Activated CD4-positive, alpha-beta memory T cell treated with anti-CD3 and anti-CD28 coated beads, Interleukin-2, amount 10 ng/mL, durations not matched to agents 7 days and 5 days (primary cell): ENCODE measurements around the gene CKB. TPM values are rescaled to one million over a fixed set of nuclear protein-coding genes. Genes with fewer than 3 reads are reported as not detected.

ENCODE experiments used
- CTCF ChIA-PET: fragments of 350-600 bp; sonication (Branson Sonifier 250); formaldehyde crosslinking; loops from one replicate; lab custom pipeline; 2021; ENCODE audit warnings: antibody characterized with exemption, inconsistent platforms; lab: Charles Lee
- POLR2A ChIA-PET: fragments of 350-600 bp; sonication (Branson Sonifier 250); formaldehyde crosslinking; loops from one replicate; lab custom pipeline; 2021; ENCODE audit warnings: antibody characterized with exemption; lab: Charles Lee
- DNase-seq: peaks from one replicate; pipeline ENCODE4 v3.0.0-alpha.2; 2020
- H3K27ac Mint-ChIP-seq: one replicate; pipeline ENCODE4 v1.8.0; 2021; ENCODE audit warnings: mild to moderate bottlenecking, mixed read lengths
- H3K27me3 Mint-ChIP-seq: one replicate; pipeline ENCODE4 v1.8.0; 2021; ENCODE audit warnings: mixed read lengths
- H3K36me3 Mint-ChIP-seq: one replicate; pipeline ENCODE4 v1.8.0; 2021; ENCODE audit warnings: low read depth, mixed read lengths
- H3K4me1 Mint-ChIP-seq: one replicate; pipeline ENCODE4 v1.8.0; 2021; ENCODE audit warnings: mixed read lengths
- H3K4me3 Mint-ChIP-seq: one replicate; pipeline ENCODE4 v1.8.0; 2021; ENCODE audit warnings: mild to moderate bottlenecking, mixed read lengths
- H3K9me3 Mint-ChIP-seq: one replicate; pipeline ENCODE4 v1.8.0; 2021; ENCODE audit warnings: mixed read lengths
- total RNA-seq, 2 experiments: library from RNA; stranded (reverse); gene quantifications; one replicate each; pipeline ENCODE4 v1.2.3, GENCODE V29; 2021

The CKB gene
- total RNA-seq, 2 experiments from 2014 or later: 3.8 to 5.5 TPM

GRCh38 chr14:103508521-103509329 is 13.9 kb downstream of the CKB start:
- Mint-ChIP-seq H3K9me3 (no peaks in the 10 kb centered on the region), H3K27me3 (no peaks in the 10 kb centered on the region), H3K4me1 (no peaks in the 10 kb centered on the region), H3K4me3 (no peak overlapping the region), H3K36me3 (peaks cover 25% of the 10 kb centered on the region), H3K27ac (no peak overlapping the region)
- ChIA-PET POLR2A (interaction anchor here (1.5 kb wide), 1 partner anchor 10 kb away, joined by 4 read pairs; no protein-coding TSS in a partner anchor), CTCF (interaction anchor here (1.0 kb wide), 1 partner anchor 9 kb away, joined by 3 read pairs; no protein-coding TSS in a partner anchor)
- DNase-seq: no peak

- Mint-ChIP-seq H3K36me3 (peaks cover 32% of the 10 kb centered on the region), H3K27ac (no peak overlapping the region)
Observed at GRCh38 chr14:103507751-103508150, 14.9 kb downstream of the CKB start.

DNA sequence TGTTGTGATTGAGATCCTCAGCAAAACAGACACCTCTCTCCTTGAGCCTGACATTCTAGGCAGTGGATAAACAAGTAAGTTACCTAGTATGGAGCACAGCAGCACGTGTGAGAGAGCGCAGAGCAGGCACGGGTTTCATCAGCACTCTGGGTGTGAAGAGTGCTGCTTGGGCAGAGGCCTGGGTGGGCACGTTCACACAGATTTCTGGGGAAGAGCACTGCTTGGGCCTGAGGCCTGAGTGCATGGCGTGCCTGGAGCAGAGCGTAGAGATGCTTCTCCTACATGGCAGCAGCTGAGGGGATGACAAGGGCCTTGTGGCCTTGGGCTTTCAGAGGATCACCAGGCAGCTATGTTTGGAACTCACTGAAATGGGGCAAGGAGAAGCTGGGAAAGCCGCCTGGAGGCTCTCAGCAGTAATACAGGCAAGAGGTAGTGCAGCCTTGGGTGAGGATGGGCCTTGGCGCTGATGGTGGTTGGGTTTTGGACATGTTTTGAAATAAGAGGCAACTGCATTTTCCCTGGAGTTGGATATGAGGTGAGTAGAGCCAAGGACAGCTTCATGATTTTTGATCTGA is 17.6 kb downstream of the CKB start:
- POLR2A ChIA-PET: no interaction called here
- H3K27me3 Mint-ChIP-seq: no peaks in the 10 kb centered on the region
- H3K4me3 Mint-ChIP-seq: no peak overlapping the region
- no peak overlapping the region for H3K27ac Mint-ChIP-seq
- peaks cover 41% of the 10 kb centered on the region for H3K36me3 Mint-ChIP-seq
- H3K9me3 Mint-ChIP-seq: no peaks in the 10 kb centered on the region
- peaks cover 3% of the 10 kb centered on the region for H3K4me1 Mint-ChIP-seq
- no peak for DNase-seq
- CTCF ChIA-PET: interaction anchor here (2.2 kb wide), 1 partner anchor 14 kb away, joined by 6 read pairs; no protein-coding TSS in a partner anchor

More at GRCh38 chr14:103507751-103508150, 14.9 kb downstream of the CKB start:
- Mint-ChIP-seq H3K4me1 (no peaks in the 10 kb centered on the region), H3K9me3 (no peaks in the 10 kb centered on the region), H3K4me3 (no peak overlapping the region), H3K27me3 (no peaks in the 10 kb centered on the region)
- no peak for DNase-seq
- ChIA-PET POLR2A (interaction anchor here (1.5 kb wide), 1 partner anchor 11 kb away, joined by 4 read pairs; no protein-coding TSS in a partner anchor), CTCF (no interaction called here)

- no peak for DNase-seq
- no peak overlapping the region for H3K27ac Mint-ChIP-seq
- peaks cover 35% of the 10 kb centered on the region for H3K36me3 Mint-ChIP-seq
- no peaks in the 10 kb centered on the region for H3K27me3 Mint-ChIP-seq
- H3K4me1 Mint-ChIP-seq: peaks cover 7% of the 10 kb centered on the region
- ChIA-PET CTCF (interaction anchor here (0.6 kb wide), 1 partner anchor 398 kb away, joined by 4 read pairs; no protein-coding TSS in a partner anchor), POLR2A (no interaction called here)
- no peak overlapping the region for H3K4me3 Mint-ChIP-seq
- no peaks in the 10 kb centered on the region for H3K9me3 Mint-ChIP-seq
Observed at GRCh38 chr14:103503296-103503695, 19.3 kb downstream of the CKB start.

DNA sequence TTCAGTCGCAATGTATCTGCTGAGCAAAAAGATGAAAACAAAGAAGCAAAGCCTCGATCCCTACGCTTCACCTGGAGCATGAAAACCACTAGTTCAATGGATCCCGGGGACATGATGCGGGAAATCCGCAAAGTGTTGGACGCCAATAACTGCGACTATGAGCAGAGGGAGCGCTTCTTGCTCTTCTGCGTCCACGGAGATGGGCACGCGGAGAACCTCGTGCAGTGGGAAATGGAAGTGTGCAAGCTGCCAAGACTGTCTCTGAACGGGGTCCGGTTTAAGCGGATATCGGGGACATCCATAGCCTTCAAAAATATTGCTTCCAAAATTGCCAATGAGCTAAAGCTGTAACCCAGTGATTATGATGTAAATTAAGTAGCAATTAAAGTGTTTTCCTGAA is 19.8 kb downstream of the CKB start:
- peaks cover 35% of the 10 kb centered on the region for H3K36me3 Mint-ChIP-seq
- DNase-seq: no peak
- ChIA-PET CTCF (interaction anchor here (0.6 kb wide), 1 partner anchor 398 kb away, joined by 4 read pairs; no protein-coding TSS in a partner anchor), POLR2A (no interaction called here)
- H3K4me3 Mint-ChIP-seq: no peak overlapping the region
- peaks cover 7% of the 10 kb centered on the region for H3K4me1 Mint-ChIP-seq
- no peaks in the 10 kb centered on the region for H3K9me3 Mint-ChIP-seq
- H3K27ac Mint-ChIP-seq: no peak overlapping the region
- H3K27me3 Mint-ChIP-seq: no peaks in the 10 kb centered on the region

DNA sequence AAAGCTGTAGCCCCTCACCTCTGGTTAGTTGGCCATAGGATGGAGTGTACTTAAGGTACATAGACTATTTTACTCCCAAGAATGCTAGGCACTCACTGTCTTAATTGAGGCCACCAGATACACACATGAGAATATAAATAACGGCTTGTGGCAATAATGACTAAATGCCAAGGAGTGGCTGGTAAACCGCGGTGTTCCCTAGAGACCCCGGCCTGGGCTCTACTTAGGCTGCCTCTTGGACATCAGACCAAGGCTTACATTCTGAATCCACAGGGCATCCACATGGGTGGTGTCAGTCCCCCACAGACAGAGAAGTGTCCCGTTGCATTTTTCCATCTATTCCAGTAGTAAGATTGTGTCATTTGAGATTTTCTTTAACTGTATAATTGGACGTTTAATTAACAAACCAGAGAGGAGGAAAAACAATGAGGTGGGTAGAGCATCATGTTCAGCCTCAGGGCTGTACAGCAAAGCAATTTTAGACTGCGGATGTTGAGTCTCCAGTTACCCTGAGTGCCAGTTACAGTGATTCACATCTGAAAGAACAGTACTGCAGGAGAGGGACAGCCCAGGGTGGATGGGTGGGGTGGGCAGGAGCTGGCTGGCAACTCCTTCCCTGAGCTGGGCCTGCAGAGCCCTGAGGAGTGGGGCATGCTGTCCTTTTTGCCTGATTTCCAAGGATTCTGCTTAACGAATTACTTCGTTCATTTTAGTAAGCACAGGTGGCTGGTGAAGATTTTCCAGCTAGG is 20.5 kb downstream of the CKB start:
- POLR2A ChIA-PET: no interaction called here
- CTCF ChIA-PET: interaction anchor here (0.6 kb wide), 1 partner anchor 57 kb away, joined by 3 read pairs; no protein-coding TSS in a partner anchor
- Mint-ChIP-seq H3K4me1 (peaks cover 7% of the 10 kb centered on the region), H3K9me3 (no peaks in the 10 kb centered on the region), H3K36me3 (peaks cover 37% of the 10 kb centered on the region), H3K27ac (no peak overlapping the region), H3K4me3 (no peak overlapping the region), H3K27me3 (no peaks in the 10 kb centered on the region)
- DNase-seq: no peak

DNA sequence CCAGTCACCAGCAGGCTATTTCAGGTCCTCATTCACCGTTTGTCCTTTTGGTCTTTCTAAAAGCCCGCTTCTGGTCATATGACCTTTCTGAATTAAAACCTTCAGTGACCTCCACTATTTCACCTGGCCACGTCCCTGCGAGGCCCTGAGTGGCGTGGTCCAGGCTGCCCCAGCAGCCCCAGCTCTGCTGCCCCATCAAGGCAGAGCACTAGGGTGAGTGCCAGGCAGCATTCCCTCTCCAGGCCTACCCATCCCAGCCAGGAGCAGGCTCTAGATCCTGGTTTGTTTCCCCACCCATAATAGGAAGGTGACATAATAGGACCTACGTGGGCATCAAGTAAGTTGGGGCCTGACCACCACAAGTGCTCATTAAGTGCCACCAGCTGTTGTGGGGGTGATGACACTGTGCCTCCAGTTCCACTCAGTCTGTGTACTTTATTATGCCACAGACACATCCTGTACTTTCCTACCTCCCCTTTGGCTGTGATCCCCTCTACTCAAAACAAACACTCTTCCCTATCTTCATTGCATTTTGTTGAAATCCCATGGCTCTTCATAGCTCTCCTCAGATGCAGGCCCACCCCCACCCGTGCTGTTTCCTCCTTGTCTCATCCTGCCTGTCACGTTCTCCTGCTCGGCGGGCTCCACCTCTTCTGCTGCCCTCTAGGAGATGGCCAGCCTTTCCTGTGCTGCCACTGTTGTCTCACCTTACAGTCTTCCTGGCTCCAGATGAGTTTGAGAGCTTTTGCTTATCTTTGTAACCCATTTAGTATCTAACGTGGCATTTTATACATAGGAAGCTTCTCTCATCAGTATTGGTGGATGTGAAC is 21.4 kb downstream of the CKB start:
- peaks cover 37% of the 10 kb centered on the region for H3K36me3 Mint-ChIP-seq
- no peak for DNase-seq
- POLR2A ChIA-PET: interaction anchor here (1.2 kb wide), 1 partner anchor 27 kb away, joined by 3 read pairs; no protein-coding TSS in a partner anchor
- H3K9me3 Mint-ChIP-seq: no peaks in the 10 kb centered on the region
- no peak overlapping the region for H3K27ac Mint-ChIP-seq
- peaks cover 7% of the 10 kb centered on the region for H3K4me1 Mint-ChIP-seq
- CTCF ChIA-PET: interaction anchor here (0.6 kb wide), 1 partner anchor 57 kb away, joined by 3 read pairs; no protein-coding TSS in a partner anchor
- H3K27me3 Mint-ChIP-seq: no peaks in the 10 kb centered on the region
- no peak overlapping the region for H3K4me3 Mint-ChIP-seq

GRCh38 chr14:103500148-103500990 is 22.3 kb downstream of the CKB start:
- H3K27ac Mint-ChIP-seq: no peak overlapping the region
- H3K9me3 Mint-ChIP-seq: no peaks in the 10 kb centered on the region
- peaks cover 7% of the 10 kb centered on the region for H3K4me1 Mint-ChIP-seq
- peaks cover 42% of the 10 kb centered on the region for H3K36me3 Mint-ChIP-seq
- DNase-seq: peak; percentile 80
- no peak overlapping the region for H3K4me3 Mint-ChIP-seq
- no peaks in the 10 kb centered on the region for H3K27me3 Mint-ChIP-seq
- ChIA-PET POLR2A (interaction anchor here (1.2 kb wide), 1 partner anchor 28 kb away, joined by 3 read pairs; no protein-coding TSS in a partner anchor), CTCF (interaction anchor here (0.7 to 2.9 kb wide), 9 partner anchors 10 to 84 kb away, joined by 3 to 11 read pairs (median 4); no protein-coding TSS in a partner anchor)

- POLR2A ChIA-PET: no interaction called here
- CTCF ChIA-PET: interaction anchor here (0.9 to 2.9 kb wide), 8 partner anchors 10 to 107 kb away, joined by 4 to 11 read pairs (median 4); no protein-coding TSS in a partner anchor
- H3K36me3 Mint-ChIP-seq: peaks cover 41% of the 10 kb centered on the region
- H3K9me3 Mint-ChIP-seq: no peaks in the 10 kb centered on the region
- no peak overlapping the region for H3K4me3 Mint-ChIP-seq
- H3K27ac Mint-ChIP-seq: no peak overlapping the region
- H3K27me3 Mint-ChIP-seq: no peaks in the 10 kb centered on the region
- DNase-seq: no peak
- H3K4me1 Mint-ChIP-seq: peaks cover 7% of the 10 kb centered on the region
Observed at GRCh38 chr14:103499709-103500108, 22.9 kb downstream of the CKB start.

- Mint-ChIP-seq H3K4me3 (no peak overlapping the region), H3K9me3 (no peaks in the 10 kb centered on the region), H3K27me3 (no peaks in the 10 kb centered on the region), H3K4me1 (peaks cover 7% of the 10 kb centered on the region), H3K36me3 (peaks cover 28% of the 10 kb centered on the region), H3K27ac (no peak overlapping the region)
- ChIA-PET POLR2A (no interaction called here), CTCF (no interaction called here)
- no peak for DNase-seq
Observed at GRCh38 chr14:103496776-103497175, 25.9 kb downstream of the CKB start.

DNA sequence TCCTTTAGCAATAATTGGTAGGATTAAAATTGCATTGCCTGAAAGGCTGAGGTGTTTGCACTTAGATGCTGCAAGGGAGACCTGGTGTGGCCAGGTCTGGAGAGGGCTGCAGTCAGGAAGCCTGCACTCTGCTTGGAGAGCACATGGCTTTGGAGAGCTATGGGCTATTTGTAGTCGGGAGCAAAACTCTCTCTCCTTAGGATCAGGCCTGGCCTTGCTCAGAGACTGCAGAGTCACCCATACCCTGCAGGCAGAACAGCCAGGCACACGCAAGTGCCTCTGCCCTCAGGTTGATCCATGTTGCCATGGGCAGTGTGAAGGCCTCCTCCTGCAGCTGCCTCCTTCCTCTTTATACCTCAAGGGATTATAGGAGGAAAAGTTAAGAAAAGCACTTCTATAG is 26.8 kb downstream of the CKB start:
- DNase-seq: no peak
- no peak overlapping the region for H3K4me3 Mint-ChIP-seq
- no peaks in the 10 kb centered on the region for H3K27me3 Mint-ChIP-seq
- no peaks in the 10 kb centered on the region for H3K9me3 Mint-ChIP-seq
- H3K36me3 Mint-ChIP-seq: peaks cover 27% of the 10 kb centered on the region
- H3K27ac Mint-ChIP-seq: no peak overlapping the region
- CTCF ChIA-PET: no interaction called here
- H3K4me1 Mint-ChIP-seq: peaks cover 6% of the 10 kb centered on the region
- POLR2A ChIA-PET: no interaction called here
